ENCODE data around the gene PCDHGC3.

Gene PCDHGC3

GRCh38 chr5:141486091-141486490 lies 10.3 kb downstream of the PCDHGC3 start (continued):
- no peak for TF ChIP-seq ZNF501 (tag by site-specific recombination; IDR thresholded peaks at IDR 0.05)
- no peak for TF ChIP-seq ZNF138 (tag by site-specific recombination; IDR thresholded peaks at IDR 0.05; ENCODE audit: borderline replicate concordance)
- TF ChIP-seq SCRT1 (tag by site-specific recombination; IDR thresholded peaks at IDR 0.05; ENCODE audit: borderline replicate concordance) = no peak
- TF ChIP-seq HOXD13 (CRISPR knock-in tag; IDR thresholded peaks at IDR 0.05; ENCODE audit: borderline replicate concordance) = no peak
- TF ChIP-seq, protein P1, sequence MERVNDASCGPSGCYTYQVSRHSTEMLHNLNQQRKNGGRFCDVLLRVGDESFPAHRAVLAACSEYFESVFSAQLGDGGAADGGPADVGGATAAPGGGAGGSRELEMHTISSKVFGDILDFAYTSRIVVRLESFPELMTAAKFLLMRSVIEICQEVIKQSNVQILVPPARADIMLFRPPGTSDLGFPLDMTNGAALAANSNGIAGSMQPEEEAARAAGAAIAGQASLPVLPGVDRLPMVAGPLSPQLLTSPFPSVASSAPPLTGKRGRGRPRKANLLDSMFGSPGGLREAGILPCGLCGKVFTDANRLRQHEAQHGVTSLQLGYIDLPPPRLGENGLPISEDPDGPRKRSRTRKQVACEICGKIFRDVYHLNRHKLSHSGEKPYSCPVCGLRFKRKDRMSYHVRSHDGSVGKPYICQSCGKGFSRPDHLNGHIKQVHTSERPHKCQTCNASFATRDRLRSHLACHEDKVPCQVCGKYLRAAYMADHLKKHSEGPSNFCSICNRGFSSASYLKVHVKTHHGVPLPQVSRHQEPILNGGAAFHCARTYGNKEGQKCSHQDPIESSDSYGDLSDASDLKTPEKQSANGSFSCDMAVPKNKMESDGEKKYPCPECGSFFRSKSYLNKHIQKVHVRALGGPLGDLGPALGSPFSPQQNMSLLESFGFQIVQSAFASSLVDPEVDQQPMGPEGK (tag by site-specific recombination; IDR thresholded peaks at IDR 0.05) = no peak
- no peak for TF ChIP-seq ZNF664 (tag by site-specific recombination; IDR thresholded peaks at IDR 0.05)

GRCh38 chr5:141487131-141487530 lies 11.4 kb downstream of the PCDHGC3 start:
- peaks cover 9% of the 10 kb centered on the region for H3K4me1 ChIP-seq (ENCODE audit: control insufficient read depth, insufficient read depth, low read length)
- no peak for TF ChIP-seq ZNF324 (tag by site-specific recombination; IDR thresholded peaks at IDR 0.05)
- TF ChIP-seq ZNF133 (tag by site-specific recombination; IDR thresholded peaks at IDR 0.05) = no peak
- no peak for TF ChIP-seq ZNF670 (tag by site-specific recombination; IDR thresholded peaks at IDR 0.05; ENCODE audit: low read depth)
- TF ChIP-seq BCL11A (tag by site-specific recombination; IDR thresholded peaks at IDR 0.05; ENCODE audit: low read depth) = no peak
- TF ChIP-seq ZNF433 (tag by site-specific recombination; IDR thresholded peaks at IDR 0.05; ENCODE audit: low read depth) = no peak
- TF ChIP-seq KLF16 (tag by site-specific recombination; IDR thresholded peaks at IDR 0.05) = no peak
- no peaks in the 10 kb centered on the region for H3K9me3 ChIP-seq (ENCODE audit: control insufficient read depth, insufficient read depth, low read depth, low read length)
- no peaks in the 10 kb centered on the region for H3K36me3 ChIP-seq (ENCODE audit: control insufficient read depth in 2 of 2, insufficient read depth in 1 of 2, low read length in 2 of 2)
- no peak overlapping the region for H3K27ac ChIP-seq (ENCODE audit: extremely low read depth, low read depth, low read length)
- ChIA-PET CTCF (interaction anchor here (1.1 to 1.3 kb wide), 5 partner anchors 12 to 77 kb away, joined by 3 to 6 read pairs (median 3); partner anchors contain the start of gene PCDHGA12), POLR2A (interaction anchor here (1.0 kb wide), 1 partner anchor 90 kb away, joined by 3 read pairs; the partner anchor contains the start of gene PCDHGB5)
- H3K4me3 ChIP-seq (ENCODE audit: low read depth, low read length) = no peak overlapping the region

DNA sequence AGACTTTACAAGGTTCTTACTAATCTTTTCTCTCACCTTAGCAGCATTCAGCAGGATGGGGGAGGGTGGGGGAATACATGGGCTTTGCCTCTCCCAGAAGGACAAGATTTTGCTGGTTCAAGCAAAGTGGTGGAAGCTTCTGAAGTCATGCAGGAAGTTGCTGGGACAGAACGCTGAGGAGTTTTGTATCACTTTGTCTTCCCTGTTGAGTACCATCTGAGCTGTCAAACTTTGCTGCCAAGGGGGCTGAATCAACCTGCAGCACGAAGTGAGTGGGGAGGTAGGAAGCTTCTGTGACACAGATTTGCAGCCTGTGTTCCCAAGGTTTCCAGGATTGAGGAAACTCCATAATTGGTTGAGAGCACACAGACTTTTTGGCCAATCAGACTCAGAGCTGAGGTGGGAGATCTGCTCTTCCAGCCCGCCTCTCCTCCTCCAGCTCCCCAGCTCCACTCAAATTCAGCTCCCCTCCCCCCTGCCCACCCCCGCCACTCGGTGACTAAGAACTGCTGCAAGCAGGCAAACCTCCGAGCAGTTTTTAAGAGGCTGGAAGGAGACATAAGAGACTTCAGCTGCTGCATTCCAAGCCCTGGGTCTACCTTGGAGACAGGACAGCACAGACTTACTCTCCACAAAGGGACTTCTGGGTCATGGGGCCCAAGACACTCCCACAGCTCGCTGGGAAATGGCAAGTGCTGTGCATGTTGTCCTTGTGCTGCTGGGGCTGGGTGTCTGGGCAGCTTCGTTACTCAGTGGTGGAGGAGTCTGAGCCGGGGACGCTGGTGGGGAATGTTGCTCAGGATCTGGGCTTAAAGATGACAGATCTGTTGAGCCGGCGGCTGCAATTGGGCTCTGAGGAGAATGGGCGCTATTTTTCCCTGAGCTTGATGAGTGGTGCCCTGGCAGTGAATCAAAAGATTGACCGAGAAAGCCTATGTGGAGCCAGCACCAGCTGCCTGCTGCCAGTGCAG lies 13.1 kb downstream of the PCDHGC3 start, which contains the start of gene PCDHGC5:
TSS of gene PCDHGC5 (plus strand) at position 491 of the 971 bp plus-strand sequence. CDS start at position 651, 160 bp downstream.
- no peaks in the 10 kb centered on the region for H3K36me3 ChIP-seq (ENCODE audit: control insufficient read depth in 2 of 2, insufficient read depth in 1 of 2, low read length in 2 of 2)
- H3K4me1 ChIP-seq (ENCODE audit: control insufficient read depth, insufficient read depth, low read length) = peaks cover 6% of the 10 kb centered on the region
- no peaks in the 10 kb centered on the region for H3K9me3 ChIP-seq (ENCODE audit: control insufficient read depth, insufficient read depth, low read depth, low read length)
- no peak within 1 kb of the TSS for H3K4me3 ChIP-seq (ENCODE audit: low read depth, low read length)
- POLR2A ChIA-PET = interaction anchor here (0.6 to 1.7 kb wide), 3 partner anchors 10 to 40 kb away, joined by 3 read pairs; no protein-coding TSS in a partner anchor
- TF ChIP-seq ZNF140 (tag by site-specific recombination; IDR thresholded peaks at IDR 0.05) (no peak), ZNF133 (tag by site-specific recombination; IDR thresholded peaks at IDR 0.05) (no peak), ZNF175 (tag by site-specific recombination; IDR thresholded peaks at IDR 0.05) (no peak), ZNF76 (tag by site-specific recombination; IDR thresholded peaks at IDR 0.05; ENCODE audit: borderline replicate concordance, low read depth) (no peak), REPIN1 (tag by site-specific recombination; IDR thresholded peaks at IDR 0.05; ENCODE audit: low read depth) (no peak), ZNF658 (tag by site-specific recombination; IDR thresholded peaks at IDR 0.05) (no peak), KLF8 (tag by site-specific recombination; IDR thresholded peaks at IDR 0.05) (no peak), ZNF664 (tag by site-specific recombination; IDR thresholded peaks at IDR 0.05) (no peak), ZNF645 (tag by site-specific recombination; IDR thresholded peaks at IDR 0.05) (no peak), PRDM10 (tag by site-specific recombination; IDR thresholded peaks at IDR 0.05) (no peak), RBAK (tag by site-specific recombination; IDR thresholded peaks at IDR 0.05) (no peak)
- H3K27ac ChIP-seq (ENCODE audit: extremely low read depth, low read depth, low read length) = no peak within 1 kb of the TSS
- CTCF ChIA-PET = interaction anchor here (0.7 to 1.4 kb wide), 3 partner anchors 25 to 68 kb away, joined by 3 to 6 read pairs (median 5); partner anchors contain the start of gene PCDHGA11

All from HEK293 (cell line).